RKO (cell line): Measurements from ENCODE around the gene MTCP1.

Source experiments
- DNase-seq: peaks from one replicate; pipeline ENCODE4 v3.0.0-alpha.2; 2016; ENCODE audit warnings: low spot score

The MTCP1 gene

GRCh38 chrX:155053656-155054055, 17.3 kb downstream of the MTCP1 start:
- no peak for DNase-seq

GRCh38 chrX:155052738-155053498, 18.0 kb downstream of the MTCP1 start:
- no peak for DNase-seq

DNA sequence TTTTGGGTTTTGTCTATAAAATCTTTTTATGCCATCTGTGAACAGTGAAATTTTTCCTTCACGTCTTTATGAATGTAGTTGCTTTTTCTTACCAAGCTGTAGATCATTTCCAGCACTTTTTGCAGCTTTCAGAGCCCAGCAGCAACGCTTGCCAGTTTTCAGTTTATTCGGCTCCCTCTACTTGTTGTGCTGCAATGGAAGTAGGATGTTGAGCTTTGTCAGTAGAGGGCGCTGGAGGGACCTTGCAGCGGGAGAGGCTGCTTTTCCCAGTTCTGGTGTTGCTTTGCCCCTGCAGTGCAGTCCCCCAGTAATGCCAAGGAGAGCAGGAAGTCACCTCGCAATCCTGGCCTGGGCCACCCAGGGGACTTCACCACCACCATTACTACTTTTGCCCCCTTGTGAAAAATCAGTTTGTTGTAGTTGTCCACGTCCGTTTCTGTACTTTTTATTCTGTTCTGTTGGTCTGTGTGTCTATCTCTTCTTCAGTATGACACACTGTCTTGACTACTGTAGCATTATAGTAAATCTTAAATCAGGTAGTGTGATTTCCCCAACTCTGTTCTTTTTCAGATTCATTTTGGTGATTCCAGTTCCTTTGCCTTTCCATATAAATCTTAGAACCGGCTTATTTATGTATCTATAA, 21.8 kb downstream of the MTCP1 start:
- peak; percentile 30 for DNase-seq

DNA sequence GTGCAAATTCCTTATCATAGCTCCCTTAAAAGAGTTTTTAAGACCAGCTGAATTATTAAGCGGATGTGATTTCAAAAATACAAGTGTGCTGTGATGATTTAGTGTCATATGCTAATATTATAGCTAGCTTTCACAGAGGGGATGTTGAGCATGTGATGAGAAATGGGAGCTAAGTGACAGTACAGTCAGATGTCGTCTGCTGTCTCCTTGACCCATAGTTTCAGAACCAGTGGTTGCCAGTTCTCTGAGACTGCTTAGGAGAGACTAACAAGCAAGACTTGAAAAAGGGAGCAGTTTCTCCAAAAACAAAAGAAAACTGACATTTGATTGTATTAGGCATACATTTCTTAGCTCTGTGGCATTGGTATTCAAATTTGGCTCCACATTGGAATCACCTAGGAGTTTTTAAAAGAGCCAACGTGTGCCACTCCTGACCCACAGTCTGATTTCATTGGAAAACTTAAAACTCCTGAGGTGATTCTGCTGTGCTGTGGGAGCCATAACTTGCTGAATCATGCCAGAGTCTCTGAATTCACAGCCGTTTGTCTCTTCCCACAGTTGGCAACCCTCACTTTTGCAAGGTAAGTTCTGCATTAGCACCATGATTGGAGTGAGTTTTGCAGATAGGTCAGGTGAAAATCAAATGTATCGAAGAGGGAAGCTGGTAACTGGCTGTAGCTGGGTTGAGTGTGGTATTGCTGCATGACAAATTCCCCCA, 24.0 kb downstream of the MTCP1 start:
- DNase-seq: no peak

GRCh38 chrX:155046129-155046810, 24.7 kb downstream of the MTCP1 start:
- no peak for DNase-seq

DNA sequence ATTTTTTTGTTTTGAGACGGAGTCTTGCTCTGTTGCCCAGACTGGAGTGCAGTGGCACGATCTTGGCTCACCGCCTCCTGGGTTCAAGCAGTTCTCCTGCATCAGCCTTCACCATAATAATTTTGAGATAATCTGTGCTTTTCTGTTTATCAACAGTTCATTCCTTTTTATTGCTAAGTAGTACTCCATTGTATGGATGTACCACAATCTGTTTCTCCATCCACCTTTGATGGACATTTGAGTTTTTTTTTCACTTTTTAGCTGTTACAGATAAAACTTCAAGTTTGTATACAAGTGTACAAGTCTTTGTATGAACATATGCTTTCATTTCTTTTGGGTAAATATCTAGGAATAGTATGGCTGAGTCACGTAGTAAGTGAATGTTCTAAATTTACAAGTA, 35.2 kb downstream of the MTCP1 start:
- DNase-seq: no peak

GRCh38 chrX:155031657-155032056, 39.3 kb downstream of the MTCP1 start:
- DNase-seq: no peak

- DNase-seq: peak; percentile 42
Observed at GRCh38 chrX:155028877-155029291, 42.1 kb downstream of the MTCP1 start.

GRCh38 chrX:155028129-155028528, 42.8 kb downstream of the MTCP1 start:
- no peak for DNase-seq

GRCh38 chrX:155027509-155028066, 43.3 kb downstream of the MTCP1 start:
- peak; percentile 78 for DNase-seq

- peak; percentile 89 for DNase-seq
Observed at GRCh38 chrX:155026727-155027508, 44.0 kb downstream of the MTCP1 start, which contains the start of gene FUNDC2. TSS of gene FUNDC2 (plus strand) at chrX:155026844. CDS start at chrX:155026939, 95 bp downstream.

DNA sequence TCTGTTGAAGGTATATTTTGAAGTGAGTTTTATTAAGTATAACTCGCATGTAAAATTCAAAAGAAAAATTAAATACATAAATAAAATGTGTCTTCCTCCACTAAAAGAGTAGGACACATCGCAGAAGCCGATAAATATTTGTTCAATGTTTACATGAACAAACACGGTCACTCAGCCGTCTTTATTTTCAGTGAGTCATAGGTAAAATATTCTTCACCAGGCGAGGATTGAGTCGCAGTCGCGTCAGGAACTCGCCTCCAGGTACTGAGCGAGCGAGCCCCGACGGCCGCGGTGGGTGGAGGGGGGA, 44.6 kb downstream of the MTCP1 start:
- no peak for DNase-seq

DNA sequence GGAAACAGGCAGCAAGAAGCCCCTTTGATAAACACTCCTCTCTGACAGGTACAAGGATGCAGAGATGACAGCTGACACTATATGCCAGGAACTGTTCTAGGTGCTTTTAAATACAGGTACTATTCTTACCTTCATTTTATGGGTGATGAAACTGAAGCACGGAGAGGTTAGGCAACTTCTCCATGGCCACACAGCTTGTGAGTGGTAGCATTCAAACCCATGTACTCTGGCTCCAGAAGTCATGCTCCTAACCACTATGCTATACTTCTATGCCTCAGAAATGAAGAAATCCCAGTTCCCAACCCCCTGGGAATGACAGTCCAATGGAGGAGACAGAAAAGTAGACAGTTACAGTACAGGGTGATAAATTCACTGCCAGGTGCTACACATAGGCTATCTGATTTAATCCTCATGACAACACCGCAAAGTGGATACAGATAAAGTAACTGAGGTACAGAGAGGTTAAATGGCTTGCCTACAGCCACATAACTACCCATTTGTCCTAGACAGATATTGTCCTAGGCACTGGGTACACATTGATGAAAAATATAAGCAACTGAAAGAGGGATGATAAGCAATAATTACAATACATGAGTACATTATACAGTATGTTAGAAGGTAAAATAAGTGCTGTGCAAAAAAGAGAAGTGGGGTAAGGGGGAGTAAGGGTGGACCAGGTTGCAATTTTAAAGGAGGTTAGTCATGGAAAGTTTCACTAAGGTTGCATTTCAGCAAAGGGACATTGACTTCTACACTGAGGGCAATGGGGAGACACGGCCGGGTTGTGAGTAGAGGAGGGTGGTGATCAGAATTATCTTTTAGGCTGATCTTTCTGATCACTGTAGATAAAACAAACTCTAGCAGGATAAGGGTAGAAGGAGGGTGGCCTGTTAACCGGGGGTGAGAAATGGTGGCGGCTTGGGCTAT, 46.8 kb downstream of the MTCP1 start:
- no peak for DNase-seq

GRCh38 chrX:155022585-155022984, 48.4 kb downstream of the MTCP1 start, which contains the start of gene F8:
TSS of gene F8 (minus strand) at chrX:155022723. CDS start at chrX:155022552, 171 bp downstream.
- DNase-seq: no peak

- DNase-seq: no peak
Observed at GRCh38 chrX:155020591-155020990, 50.3 kb downstream of the MTCP1 start.
